Activated naive CD4-positive, alpha-beta T cell treated with Interleukin-2 at 50 U/mL for 16 hours (primary cell): ENCODE results near the gene MAP4.

Experiments
- DNase-seq: peaks from one replicate; pipeline ENCODE4 v3.0.0-alpha.2; 2020

Gene MAP4

GRCh38 chr3:47961815-47962606 lies 54.2 kb downstream of the MAP4 start:
- peak; percentile 13 for DNase-seq

GRCh38 chr3:47961036-47961435 lies 55.2 kb downstream of the MAP4 start:
- no peak for DNase-seq

DNA sequence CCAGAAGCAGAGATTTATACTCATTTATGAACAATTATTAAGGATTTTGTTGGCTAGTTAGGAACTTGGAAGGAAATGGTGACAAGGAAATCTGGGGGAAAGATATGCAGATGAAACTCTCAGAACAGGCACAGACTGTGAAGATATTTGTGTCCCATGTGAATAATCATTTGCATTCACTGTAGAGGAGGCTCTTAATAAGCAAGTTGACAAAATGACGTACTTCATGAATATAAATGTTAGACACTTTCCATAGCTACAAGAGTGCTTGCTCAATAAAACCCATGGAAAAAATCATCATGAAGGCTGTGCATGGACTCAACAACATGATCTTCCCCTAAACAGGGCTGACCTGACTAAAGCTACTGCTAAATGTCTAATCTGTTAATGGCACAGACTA lies 59.7 kb downstream of the MAP4 start:
- no peak for DNase-seq

GRCh38 chr3:47954567-47954966 lies 61.6 kb downstream of the MAP4 start:
- DNase-seq, result no peak

GRCh38 chr3:47950453-47951169 lies 65.6 kb downstream of the MAP4 start:
- DNase-seq, result no peak

DNA sequence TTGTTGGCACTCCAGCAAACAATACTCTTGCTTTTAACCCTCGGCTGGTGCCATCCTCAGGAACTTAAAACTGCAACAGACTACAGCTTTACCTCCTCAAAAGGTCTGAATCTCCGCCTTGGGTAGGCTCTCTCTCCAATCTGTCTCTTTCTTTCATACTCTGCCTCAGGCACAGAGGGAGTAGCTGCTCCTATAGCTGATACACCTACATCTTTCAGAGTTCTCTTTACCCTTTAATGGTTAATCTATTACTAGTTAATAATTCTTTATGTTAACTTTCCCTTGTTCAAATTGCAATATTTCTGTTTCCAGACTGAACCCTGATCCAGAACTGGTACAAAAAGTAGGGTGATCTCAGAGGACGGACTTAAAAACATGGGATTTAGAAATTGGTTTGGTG lies 66.2 kb downstream of the MAP4 start:
- DNase-seq, result no peak

GRCh38 chr3:47940232-47940631 lies 76.0 kb downstream of the MAP4 start:
- no peak for DNase-seq

DNA sequence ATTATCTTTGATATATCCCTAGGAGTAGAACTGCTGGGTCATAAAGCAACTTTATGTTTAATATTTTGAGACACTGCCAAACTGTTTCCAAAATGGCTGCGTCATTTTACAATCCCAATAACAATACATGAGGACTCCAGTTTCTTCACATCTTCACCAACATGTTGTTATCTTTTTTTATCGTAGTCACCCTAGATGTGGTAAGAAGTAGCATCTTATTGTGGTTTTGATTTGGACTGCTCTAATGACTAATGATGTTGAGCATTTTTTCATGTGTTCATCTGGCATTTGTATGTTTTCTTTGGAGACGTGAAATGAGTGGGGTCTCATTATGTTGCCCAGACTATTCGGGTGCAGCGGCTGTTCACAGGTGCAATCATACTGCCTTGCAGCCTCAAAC lies 83.8 kb downstream of the MAP4 start:
- DNase-seq, result no peak

- no peak for DNase-seq
Observed at GRCh38 chr3:47930979-47931378, 85.2 kb downstream of the MAP4 start.

GRCh38 chr3:47916696-47917095 lies 99.5 kb downstream of the MAP4 start:
- DNase-seq, result no peak

GRCh38 chr3:47916201-47916600 lies 100.0 kb downstream of the MAP4 start:
- DNase-seq, result no peak

GRCh38 chr3:47912006-47912504 lies 104.2 kb downstream of the MAP4 start:
- DNase-seq, result no peak

DNA sequence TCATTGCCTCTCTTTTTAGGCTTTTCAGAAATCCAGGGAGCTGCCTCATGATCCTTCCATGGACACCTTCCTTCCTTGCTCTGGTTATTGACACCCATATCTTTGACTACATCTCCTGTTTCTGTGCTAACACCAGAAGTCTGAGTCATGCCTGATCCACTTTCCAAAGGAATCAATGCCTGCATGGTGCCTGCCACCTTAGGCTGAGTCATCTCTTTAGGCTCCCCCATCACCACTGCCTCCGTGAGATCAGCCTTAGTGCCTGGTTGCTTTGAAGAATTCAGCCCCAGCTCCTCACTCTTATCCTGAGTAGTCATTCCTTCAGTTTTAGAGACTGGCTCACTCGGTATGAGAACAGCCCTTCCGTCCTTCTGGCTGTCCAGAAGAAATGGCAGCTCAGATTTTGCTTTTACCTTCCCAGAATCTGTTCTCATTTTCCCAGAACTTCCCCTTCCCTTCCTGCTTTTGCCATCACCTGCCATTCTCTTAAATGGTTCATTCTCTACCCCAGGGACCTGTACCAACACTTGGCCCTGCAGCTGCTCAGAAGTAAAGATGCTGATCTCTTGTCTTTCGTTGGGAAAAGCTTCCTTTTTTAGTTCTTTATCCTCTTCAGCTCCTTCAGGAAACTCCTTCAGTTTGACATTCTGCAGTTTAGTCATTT lies 105.3 kb downstream of the MAP4 start:
- no peak for DNase-seq

GRCh38 chr3:47910233-47910632 lies 106.0 kb downstream of the MAP4 start:
- DNase-seq, result no peak

GRCh38 chr3:47909607-47910006 lies 106.6 kb downstream of the MAP4 start:
- DNase-seq, result no peak

GRCh38 chr3:47908744-47909143 lies 107.5 kb downstream of the MAP4 start:
- DNase-seq, result no peak

- no peak for DNase-seq
Observed at GRCh38 chr3:47907784-47908183, 108.4 kb downstream of the MAP4 start.

DNA sequence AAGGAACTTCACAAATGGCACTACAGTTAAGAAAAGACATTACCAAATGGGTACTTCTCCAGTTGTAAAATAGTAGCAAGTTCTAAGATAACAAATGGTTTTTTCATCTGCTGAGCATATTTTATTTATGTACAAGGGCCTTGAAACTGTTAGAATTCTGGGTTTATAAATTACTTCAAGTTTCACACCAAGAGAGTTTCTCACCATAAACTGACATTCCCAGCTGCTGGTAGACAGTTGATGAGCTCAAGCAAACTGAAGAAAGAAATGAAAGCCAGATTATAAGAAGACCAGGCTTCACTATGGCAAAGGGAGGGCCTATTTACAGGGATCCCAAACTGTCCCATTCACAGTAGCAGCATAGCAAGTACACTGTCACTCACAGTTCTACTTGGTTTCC lies 113.5 kb downstream of the MAP4 start:
- no peak for DNase-seq

GRCh38 chr3:47901280-47901833 lies 114.9 kb downstream of the MAP4 start:
- DNase-seq, result no peak

DNA sequence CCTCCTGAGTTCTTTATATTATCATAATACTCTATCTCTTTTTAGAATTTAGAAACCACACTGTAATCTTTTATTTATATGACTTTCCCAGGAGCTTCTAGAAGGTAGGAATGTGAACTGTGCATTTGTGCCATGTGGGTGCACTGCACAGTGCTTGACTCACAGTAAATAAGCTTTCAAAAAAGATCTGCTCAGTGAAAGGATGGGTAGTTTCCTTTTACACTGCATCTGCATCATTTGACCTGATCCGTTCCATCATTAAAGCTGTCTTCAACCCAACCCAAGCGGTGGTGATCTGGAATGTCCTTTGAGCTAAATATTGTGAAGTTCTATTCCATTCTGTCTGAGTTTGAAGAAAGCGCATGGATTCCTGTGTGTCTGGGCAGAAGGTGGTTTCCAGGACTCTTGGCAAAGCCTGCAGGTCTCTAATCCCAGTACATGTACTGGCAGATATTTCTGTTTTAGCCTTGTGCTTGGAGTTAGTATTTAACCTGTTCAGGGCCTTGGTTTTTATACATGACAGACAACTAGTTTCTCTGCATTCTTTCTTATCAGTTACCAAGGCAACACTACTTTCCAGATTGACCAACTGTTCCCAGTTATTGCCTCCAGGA lies 116.6 kb downstream of the MAP4 start:
- no peak for DNase-seq

DNA sequence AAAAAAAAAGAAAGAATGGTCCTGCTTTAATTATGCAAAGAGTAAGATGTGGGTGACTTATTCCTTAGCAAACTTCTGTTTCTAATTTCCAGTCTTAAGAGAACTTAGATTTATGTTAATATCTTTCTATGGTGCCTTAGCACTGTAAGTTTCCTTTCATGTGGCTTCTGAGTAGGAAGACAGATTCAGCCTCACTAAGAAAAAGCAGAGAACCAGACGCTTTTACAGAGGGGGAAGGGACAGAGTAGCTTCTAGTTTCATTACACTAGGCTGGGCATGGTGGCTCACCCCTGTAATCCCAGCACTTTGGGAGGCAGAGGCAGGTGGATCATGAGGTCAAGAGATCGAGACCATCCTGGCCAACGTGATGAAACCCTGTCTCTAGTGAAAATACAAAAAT lies 118.3 kb downstream of the MAP4 start:
- no peak for DNase-seq

DNA sequence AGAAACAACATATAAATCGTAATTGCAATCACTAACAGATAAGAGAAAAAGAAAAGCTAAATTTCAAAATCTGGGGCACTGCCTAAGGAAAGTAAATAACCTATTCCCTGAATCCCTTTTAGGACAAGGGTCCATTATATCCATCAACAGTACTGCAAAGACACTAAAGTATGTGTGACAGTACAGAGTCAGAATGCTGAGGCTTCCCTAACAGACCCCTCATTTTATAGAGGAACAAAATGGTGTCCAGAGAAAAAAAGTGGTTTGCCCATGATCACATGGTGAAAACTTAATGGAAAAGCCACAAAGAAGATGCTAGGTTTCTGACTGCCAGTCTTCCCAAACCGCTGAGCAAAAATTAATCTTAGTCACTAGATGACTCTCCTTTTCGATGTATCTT lies 119.5 kb downstream of the MAP4 start:
- DNase-seq, result no peak

DNA sequence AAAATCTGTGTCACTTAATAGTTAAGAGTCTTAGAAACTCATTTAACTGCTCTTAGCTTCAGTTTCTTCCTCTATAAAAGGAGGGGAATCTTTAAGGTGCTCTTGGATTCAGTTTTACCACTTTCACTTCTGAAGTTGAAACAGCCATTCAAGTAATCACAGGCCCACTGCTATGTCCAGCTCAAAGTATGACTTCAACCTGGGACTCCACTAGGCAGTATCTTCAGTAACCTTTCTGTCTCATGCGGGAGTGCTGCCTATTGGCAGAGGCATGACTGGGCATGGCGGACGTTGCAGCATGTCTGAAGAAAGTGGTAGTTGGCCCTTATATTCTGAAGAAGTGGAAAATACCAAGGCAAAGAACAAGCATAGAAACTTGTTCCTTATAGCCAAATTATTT lies 121.0 kb downstream of the MAP4 start:
- DNase-seq, result no peak
